ENCODE measurements around the gene YEATS4.

GRCh38 chr12:69435644-69436043, 76.1 kb downstream of the YEATS4 start:
- TF ChIP-seq CTCF (IDR thresholded peaks at IDR 0.05) (no peak), POLR2A (IDR thresholded peaks at IDR 0.05) (no peak)

Data from lower leg skin (tissue), 3 donors.